ENCODE measurements around the gene DNTTIP2.
"Not testable (repeated sequence)": the region's sequence is repeated elsewhere in the genome, so short reads cannot be mapped to it uniquely, and the experiment has no call there.

DNTTIP2 gene

GRCh38 chr1:93841771-93842170, 37.2 kb downstream of the DNTTIP2 start:
- Histone ChIP-seq H3K4me1 (ENCODE audit: control insufficient read depth, insufficient read depth, low read length, unreplicated experiment) (peaks cover 28% of the 10 kb centered on the region), H3K27me3 (ENCODE audit: insufficient read depth, low read length) (no peaks in the 10 kb centered on the region), H3K27ac (ENCODE audit: low read depth, low read length) (no peak overlapping the region), H3K4me3 (ENCODE audit: low read depth, low read length) (no peak overlapping the region), H2AFZ (ENCODE audit: low read length, unreplicated experiment) (no peak overlapping the region), H3K36me3 (ENCODE audit: insufficient read depth, low read length) (no peaks in the 10 kb centered on the region; the same call in 1 of the 2 replicates), H3K79me2 (ENCODE audit: control insufficient read depth, insufficient read depth, low read length, unreplicated experiment) (no peaks in the 10 kb centered on the region)

GRCh38 chr1:93840956-93841482, 38.0 kb downstream of the DNTTIP2 start:
- H3K27me3 ChIP-seq (ENCODE audit: insufficient read depth, low read length) = no peaks in the 10 kb centered on the region
- H3K36me3 ChIP-seq (ENCODE audit: insufficient read depth, low read length) = no peaks in the 10 kb centered on the region; the same call in 1 of the 2 replicates
- H3K79me2 ChIP-seq (ENCODE audit: control insufficient read depth, insufficient read depth, low read length, unreplicated experiment) = no peaks in the 10 kb centered on the region
- H2AFZ ChIP-seq (ENCODE audit: low read length, unreplicated experiment) = no peak overlapping the region
- H3K27ac ChIP-seq (ENCODE audit: low read depth, low read length) = no peak overlapping the region
- H3K4me3 ChIP-seq (ENCODE audit: low read depth, low read length) = no peak overlapping the region
- H3K4me1 ChIP-seq (ENCODE audit: control insufficient read depth, insufficient read depth, low read length, unreplicated experiment) = peaks cover 28% of the 10 kb centered on the region

DNA sequence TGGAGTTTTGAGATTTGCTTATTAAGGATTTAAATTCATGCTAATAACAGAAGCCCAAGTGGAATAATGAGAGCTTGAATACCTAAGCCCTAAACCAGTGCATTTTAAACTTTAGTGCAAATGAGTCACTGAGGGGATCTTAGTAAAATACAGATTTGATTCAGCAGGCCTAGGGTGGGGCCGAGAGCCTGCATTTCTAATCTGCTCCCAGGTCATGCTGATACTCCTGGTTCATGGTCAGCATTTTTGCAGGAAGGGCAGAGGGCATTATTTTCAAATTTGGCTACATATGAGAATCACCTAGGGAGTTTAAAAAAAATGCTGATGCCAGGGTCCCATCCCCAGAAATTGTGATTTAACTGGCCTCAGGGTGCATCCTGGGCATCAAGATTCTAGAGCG, 39.3 kb downstream of the DNTTIP2 start:
- 0 out of 2 replicates have a peak overlapping the region, but pooled peaks have one; percentile 5 for H3K4me3 ChIP-seq (ENCODE audit: low read depth, low read length)
- no peak overlapping the region for H2AFZ ChIP-seq (ENCODE audit: low read length, unreplicated experiment)
- H3K4me1 ChIP-seq (ENCODE audit: control insufficient read depth, insufficient read depth, low read length, unreplicated experiment) = peaks cover 23% of the 10 kb centered on the region
- H3K27ac ChIP-seq (ENCODE audit: low read depth, low read length) = peak overlapping the region; percentile 65
- no peaks in the 10 kb centered on the region for H3K79me2 ChIP-seq (ENCODE audit: control insufficient read depth, insufficient read depth, low read length, unreplicated experiment)
- H3K36me3 ChIP-seq (ENCODE audit: insufficient read depth, low read length) = no peaks in the 10 kb centered on the region; the same call in 1 of the 2 replicates
- no peaks in the 10 kb centered on the region for H3K27me3 ChIP-seq (ENCODE audit: insufficient read depth, low read length)

DNA sequence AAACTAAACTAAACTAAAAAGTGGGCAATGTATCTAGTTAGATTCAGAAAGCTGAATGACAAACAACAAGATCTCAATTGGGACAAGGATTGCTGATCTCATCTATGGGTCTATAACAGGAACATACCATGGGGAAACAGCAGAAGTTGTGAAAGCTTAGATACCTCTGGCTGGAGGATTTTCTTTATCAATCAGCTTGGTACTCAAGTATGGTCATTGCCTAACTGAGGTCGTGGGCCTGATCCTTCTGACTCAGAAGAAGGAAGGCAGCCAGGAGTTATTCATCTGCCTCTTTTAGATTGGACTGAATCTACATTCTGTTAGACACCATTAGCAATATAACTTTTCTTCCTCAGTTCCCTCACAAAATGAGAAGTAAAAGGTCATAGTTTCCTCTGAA, 39.7 kb downstream of the DNTTIP2 start:
- Histone ChIP-seq H2AFZ (ENCODE audit: low read length, unreplicated experiment) (no peak overlapping the region), H3K36me3 (ENCODE audit: insufficient read depth, low read length) (no peaks in the 10 kb centered on the region; the same call in 1 of the 2 replicates), H3K4me3 (ENCODE audit: low read depth, low read length) (0 out of 2 replicates have a peak overlapping the region, but pooled peaks have one; percentile 5), H3K79me2 (ENCODE audit: control insufficient read depth, insufficient read depth, low read length, unreplicated experiment) (no peaks in the 10 kb centered on the region), H3K4me1 (ENCODE audit: control insufficient read depth, insufficient read depth, low read length, unreplicated experiment) (peaks cover 22% of the 10 kb centered on the region), H3K27me3 (ENCODE audit: insufficient read depth, low read length) (no peaks in the 10 kb centered on the region), H3K27ac (ENCODE audit: low read depth, low read length) (peak overlapping the region; percentile 65)

GRCh38 chr1:93837961-93838360, 41.0 kb downstream of the DNTTIP2 start:
- no peaks in the 10 kb centered on the region; the same call in 1 of the 2 replicates for H3K36me3 ChIP-seq (ENCODE audit: insufficient read depth, low read length)
- peaks cover 22% of the 10 kb centered on the region for H3K4me1 ChIP-seq (ENCODE audit: control insufficient read depth, insufficient read depth, low read length, unreplicated experiment)
- H3K79me2 ChIP-seq (ENCODE audit: control insufficient read depth, insufficient read depth, low read length, unreplicated experiment) = no peaks in the 10 kb centered on the region
- H3K4me3 ChIP-seq (ENCODE audit: low read depth, low read length) = no peak overlapping the region
- H2AFZ ChIP-seq (ENCODE audit: low read length, unreplicated experiment) = no peak overlapping the region
- H3K27ac ChIP-seq (ENCODE audit: low read depth, low read length) = no peak overlapping the region
- no peaks in the 10 kb centered on the region for H3K27me3 ChIP-seq (ENCODE audit: insufficient read depth, low read length)

- not testable (repeated sequence) for H3K4me1 ChIP-seq (ENCODE audit: control insufficient read depth, insufficient read depth, low read length, unreplicated experiment); H2AFZ ChIP-seq (ENCODE audit: low read length, unreplicated experiment); H3K36me3 ChIP-seq (ENCODE audit: insufficient read depth, low read length); H3K79me2 ChIP-seq (ENCODE audit: control insufficient read depth, insufficient read depth, low read length, unreplicated experiment); H3K27me3 ChIP-seq (ENCODE audit: insufficient read depth, low read length); H3K27ac ChIP-seq (ENCODE audit: low read depth, low read length); H3K4me3 ChIP-seq (ENCODE audit: low read depth, low read length)
These were observed 45.7 kb downstream of the DNTTIP2 start for GRCh38 chr1:93833293-93833692.

DNA sequence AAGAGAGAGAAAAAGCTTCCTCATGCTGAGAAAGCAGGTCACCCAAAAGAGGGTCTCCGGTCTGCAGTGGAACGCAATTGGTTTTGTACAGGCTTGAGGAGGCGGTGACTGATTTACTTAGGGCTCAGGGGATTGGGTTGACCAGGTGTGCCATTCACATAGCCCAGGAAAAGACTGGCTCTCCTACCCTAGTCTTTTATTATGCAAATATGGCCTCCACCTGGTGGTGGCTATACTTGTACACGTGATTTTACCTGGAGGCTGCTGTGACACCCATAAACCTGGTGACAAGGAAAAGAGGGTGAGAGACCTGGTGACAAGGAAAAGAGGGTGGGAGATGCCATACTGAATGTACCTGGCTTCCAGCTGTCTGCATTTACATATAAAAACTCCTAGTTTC, 49.9 kb downstream of the DNTTIP2 start:
- no peak overlapping the region for H2AFZ ChIP-seq (ENCODE audit: low read length, unreplicated experiment)
- no peaks in the 10 kb centered on the region for H3K79me2 ChIP-seq (ENCODE audit: control insufficient read depth, insufficient read depth, low read length, unreplicated experiment)
- H3K36me3 ChIP-seq (ENCODE audit: insufficient read depth, low read length) = no peaks in the 10 kb centered on the region
- H3K27ac ChIP-seq (ENCODE audit: low read depth, low read length) = no peak overlapping the region
- H3K27me3 ChIP-seq (ENCODE audit: insufficient read depth, low read length) = no peaks in the 10 kb centered on the region
- peaks cover 13% of the 10 kb centered on the region for H3K4me1 ChIP-seq (ENCODE audit: control insufficient read depth, insufficient read depth, low read length, unreplicated experiment)
- H3K4me3 ChIP-seq (ENCODE audit: low read depth, low read length) = no peak overlapping the region

- Histone ChIP-seq H3K4me3 (ENCODE audit: low read depth, low read length) (no peak overlapping the region), H3K27ac (ENCODE audit: low read depth, low read length) (no peak overlapping the region), H2AFZ (ENCODE audit: low read length, unreplicated experiment) (no peak overlapping the region), H3K4me1 (ENCODE audit: control insufficient read depth, insufficient read depth, low read length, unreplicated experiment) (peaks cover 13% of the 10 kb centered on the region), H3K79me2 (ENCODE audit: control insufficient read depth, insufficient read depth, low read length, unreplicated experiment) (no peaks in the 10 kb centered on the region), H3K36me3 (ENCODE audit: insufficient read depth, low read length) (no peaks in the 10 kb centered on the region), H3K27me3 (ENCODE audit: insufficient read depth, low read length) (no peaks in the 10 kb centered on the region)
These were observed 50.6 kb downstream of the DNTTIP2 start for GRCh38 chr1:93828367-93828755.

DNA sequence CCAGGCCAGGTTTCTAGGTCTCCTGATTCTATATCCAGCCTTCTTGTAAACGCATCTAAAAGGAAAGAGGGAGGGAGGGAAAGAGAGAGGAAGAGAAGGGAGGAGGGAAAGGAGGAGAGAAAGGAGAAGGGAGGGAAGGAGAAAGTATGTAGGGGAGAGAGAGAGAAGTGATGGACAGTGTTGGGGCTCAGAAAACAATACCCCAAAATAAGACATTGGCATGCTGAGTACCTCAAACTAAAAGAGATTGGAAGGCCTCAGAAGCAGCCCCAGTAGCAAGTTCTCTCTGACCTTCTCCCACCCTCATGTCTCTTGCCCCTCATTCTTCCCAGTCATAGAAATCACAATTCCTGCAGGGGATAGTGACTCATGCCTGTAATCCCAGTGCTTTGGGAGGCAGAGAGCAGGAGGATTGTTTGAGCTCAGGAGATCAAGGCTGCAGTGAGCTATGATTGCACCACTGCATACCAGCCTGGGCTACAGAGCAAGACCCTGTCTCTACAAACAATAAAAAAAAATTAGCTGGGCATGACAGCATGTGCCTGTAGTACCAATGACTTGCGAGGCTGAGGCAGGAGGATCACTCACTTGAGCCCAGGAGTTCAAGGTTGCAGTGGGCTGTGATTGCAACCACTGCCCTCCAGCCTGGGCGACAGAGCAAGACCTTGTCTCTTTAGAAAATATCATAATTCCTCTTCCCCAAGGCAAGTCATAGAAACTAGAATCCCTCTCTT, 51.2 kb downstream of the DNTTIP2 start:
- Histone ChIP-seq H3K4me1 (ENCODE audit: control insufficient read depth, insufficient read depth, low read length, unreplicated experiment) (peaks cover 15% of the 10 kb centered on the region), H2AFZ (ENCODE audit: low read length, unreplicated experiment) (no peak overlapping the region), H3K27me3 (ENCODE audit: insufficient read depth, low read length) (no peaks in the 10 kb centered on the region), H3K4me3 (ENCODE audit: low read depth, low read length) (no peak overlapping the region), H3K79me2 (ENCODE audit: control insufficient read depth, insufficient read depth, low read length, unreplicated experiment) (no peaks in the 10 kb centered on the region), H3K36me3 (ENCODE audit: insufficient read depth, low read length) (no peaks in the 10 kb centered on the region), H3K27ac (ENCODE audit: low read depth, low read length) (no peak overlapping the region)

- Histone ChIP-seq H3K27ac (ENCODE audit: low read depth, low read length) (no peak overlapping the region), H3K4me1 (ENCODE audit: control insufficient read depth, insufficient read depth, low read length, unreplicated experiment) (peaks cover 17% of the 10 kb centered on the region)
These were observed 51.9 kb downstream of the DNTTIP2 start for GRCh38 chr1:93827128-93827527.

DNA sequence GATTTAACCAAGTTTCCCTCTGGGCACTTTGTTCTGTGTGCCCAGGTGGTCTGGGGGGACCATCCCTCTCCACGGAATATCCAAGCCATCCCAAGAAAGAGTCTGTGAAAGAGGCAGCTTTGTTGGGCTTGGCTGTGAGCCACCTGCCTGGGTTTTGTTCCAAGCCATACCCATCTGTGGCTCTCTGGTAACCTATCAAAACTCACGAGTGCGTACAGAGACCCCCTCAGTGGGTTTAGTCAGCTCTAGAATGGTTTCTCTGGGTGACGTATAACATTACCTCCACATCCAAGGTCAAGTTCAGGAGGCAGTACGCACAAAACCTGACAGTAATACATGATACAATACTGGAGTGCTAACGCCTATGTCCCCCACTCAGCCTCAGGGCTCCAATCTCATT, 54.2 kb downstream of the DNTTIP2 start:
- H3K27ac ChIP-seq (ENCODE audit: low read depth, low read length) = no peak overlapping the region
- no peaks in the 10 kb centered on the region for H3K27me3 ChIP-seq (ENCODE audit: insufficient read depth, low read length)

More at GRCh38 chr1:93827128-93827527, 51.9 kb downstream of the DNTTIP2 start:
- no peaks in the 10 kb centered on the region for H3K27me3 ChIP-seq (ENCODE audit: insufficient read depth, low read length)
- H2AFZ ChIP-seq (ENCODE audit: low read length, unreplicated experiment) = no peak overlapping the region
- H3K36me3 ChIP-seq (ENCODE audit: insufficient read depth, low read length) = no peaks in the 10 kb centered on the region
- H3K4me3 ChIP-seq (ENCODE audit: low read depth, low read length) = no peak overlapping the region
- no peaks in the 10 kb centered on the region for H3K79me2 ChIP-seq (ENCODE audit: control insufficient read depth, insufficient read depth, low read length, unreplicated experiment)

More for the DNA sequence above, 54.2 kb downstream of the DNTTIP2 start:
- Histone ChIP-seq H3K4me3 (ENCODE audit: low read depth, low read length) (no peak overlapping the region), H3K79me2 (ENCODE audit: control insufficient read depth, insufficient read depth, low read length, unreplicated experiment) (no peaks in the 10 kb centered on the region), H3K4me1 (ENCODE audit: control insufficient read depth, insufficient read depth, low read length, unreplicated experiment) (peaks cover 17% of the 10 kb centered on the region), H2AFZ (ENCODE audit: low read length, unreplicated experiment) (no peak overlapping the region), H3K36me3 (ENCODE audit: insufficient read depth, low read length) (no peaks in the 10 kb centered on the region)
